DOHH2 (cell line): ENCODE data around the gene TRAF3.

Experiments
- H3F3A ChIP-seq: fragments of 200-600 bp; sonication (generic), shearing (Covaris generic); 2 replicates; pipeline ENCODE4 v1.6.0; 2016; ENCODE audit warnings: antibody characterized with exemption, mild to moderate bottlenecking; ENCODE audit not compliant: control insufficient read depth, insufficient read depth
- H3K27ac ChIP-seq: fragments of 200-600 bp; sonication (generic); 2 replicates; pipeline ENCODE4 v1.5.1; 2014; ENCODE audit warnings: low read depth, mild to moderate bottlenecking, low read length, moderate library complexity
- H3K27me3 ChIP-seq: fragments of 200-600 bp; sonication (generic); 2 replicates; pipeline ENCODE4 v1.6.1; 2014; ENCODE audit warnings: mild to moderate bottlenecking, low read length, mixed read lengths; ENCODE audit not compliant: control insufficient read depth
- H3K36me3 ChIP-seq: fragments of 200-600 bp; sonication (generic); 2 replicates; pipeline ENCODE4 v1.6.1; 2014; ENCODE audit warnings: mild to moderate bottlenecking, low read length, moderate library complexity, mixed read lengths; ENCODE audit not compliant: control insufficient read depth
- H3K4me1 ChIP-seq: fragments of 200-600 bp; sonication (generic); 2 replicates; pipeline ENCODE4 v1.6.1; 2014; ENCODE audit warnings: mild to moderate bottlenecking, low read length, mixed read lengths; ENCODE audit not compliant: control insufficient read depth
- H3K4me2 ChIP-seq: fragments of 200-600 bp; sonication (generic); 2 replicates; pipeline ENCODE4 v1.6.0; 2014; ENCODE audit warnings: mild to moderate bottlenecking, low read length, moderate library complexity
- H3K4me3 ChIP-seq: fragments of 200-600 bp; sonication (generic); 2 replicates; pipeline ENCODE4 v1.5.1; 2014; ENCODE audit warnings: mild to moderate bottlenecking, low read length, mixed read lengths
- H3K79me2 ChIP-seq: fragments of 200-600 bp; sonication (generic); 2 replicates; pipeline ENCODE4 v1.6.1; 2014; ENCODE audit warnings: mild to moderate bottlenecking, low read length, mixed read lengths; ENCODE audit not compliant: control insufficient read depth
- H3K9me2 ChIP-seq: fragments of 200-600 bp; sonication (generic); replicated peaks from 2 replicates; pipeline ENCODE4 v1.6.1; 2014; ENCODE audit warnings: mild to moderate bottlenecking, low read length, mixed read lengths; ENCODE audit not compliant: control insufficient read depth
- H3K9me3 ChIP-seq: fragments of 200-600 bp; sonication (generic); 2 replicates; pipeline ENCODE4 v1.6.1; 2014; ENCODE audit warnings: antibody characterized with exemption, low read length, mixed read lengths; ENCODE audit not compliant: control insufficient read depth, insufficient read depth
- H4K20me1 ChIP-seq: fragments of 200-600 bp; sonication (generic); 2 replicates; pipeline ENCODE4 v1.6.0; 2014; ENCODE audit warnings: low read depth, mild to moderate bottlenecking, antibody characterized with exemption, low read length, moderate library complexity; ENCODE audit not compliant: control insufficient read depth, insufficient read depth
- EZH2phosphoT487 ChIP-seq: fragments of 200-600 bp; sonication (generic); IDR thresholded peaks from 2 replicates; pipeline ENCODE4 v1.6.1; 2017; ENCODE audit warnings: borderline replicate concordance, mild to moderate bottlenecking, antibody characterized with exemption, low read length, moderate library complexity, mixed read lengths
- TF ChIP-seq, protein P1 (sequence below): fragments of 200-600 bp; sonication (generic); IDR thresholded peaks from one replicate; pipeline ENCODE4 v1.5.1; 2014; ENCODE audit warnings: antibody characterized with exemption, mild to moderate bottlenecking, low read depth, low read length; ENCODE audit not compliant: poor library complexity, severe bottlenecking

TRAF3 gene

GRCh38 chr14:102927346-102927877 lies 150.2 kb downstream of the TRAF3 start:
- Histone ChIP-seq H3K4me2 (peak overlapping the region; percentile 78), H4K20me1 (no peaks in the 10 kb centered on the region; the same call in 1 of the 2 replicates), H3K4me1 (peaks cover 57% of the 10 kb centered on the region), H3K27me3 (peaks cover 20% of the 10 kb centered on the region), H3K9me3 (no peaks in the 10 kb centered on the region), H3K27ac (no peak overlapping the region), H3K9me2 (no peaks in the 10 kb centered on the region), H3K79me2 (peaks cover 24% of the 10 kb centered on the region), H3K36me3 (peaks cover 14% of the 10 kb centered on the region; the same call in 1 of the 2 replicates), H3F3A (peaks cover 3% of the 10 kb centered on the region; the same call in 1 of the 2 replicates), H3K4me3 (peak overlapping the region; percentile 77)
- TF ChIP-seq, protein P1, sequence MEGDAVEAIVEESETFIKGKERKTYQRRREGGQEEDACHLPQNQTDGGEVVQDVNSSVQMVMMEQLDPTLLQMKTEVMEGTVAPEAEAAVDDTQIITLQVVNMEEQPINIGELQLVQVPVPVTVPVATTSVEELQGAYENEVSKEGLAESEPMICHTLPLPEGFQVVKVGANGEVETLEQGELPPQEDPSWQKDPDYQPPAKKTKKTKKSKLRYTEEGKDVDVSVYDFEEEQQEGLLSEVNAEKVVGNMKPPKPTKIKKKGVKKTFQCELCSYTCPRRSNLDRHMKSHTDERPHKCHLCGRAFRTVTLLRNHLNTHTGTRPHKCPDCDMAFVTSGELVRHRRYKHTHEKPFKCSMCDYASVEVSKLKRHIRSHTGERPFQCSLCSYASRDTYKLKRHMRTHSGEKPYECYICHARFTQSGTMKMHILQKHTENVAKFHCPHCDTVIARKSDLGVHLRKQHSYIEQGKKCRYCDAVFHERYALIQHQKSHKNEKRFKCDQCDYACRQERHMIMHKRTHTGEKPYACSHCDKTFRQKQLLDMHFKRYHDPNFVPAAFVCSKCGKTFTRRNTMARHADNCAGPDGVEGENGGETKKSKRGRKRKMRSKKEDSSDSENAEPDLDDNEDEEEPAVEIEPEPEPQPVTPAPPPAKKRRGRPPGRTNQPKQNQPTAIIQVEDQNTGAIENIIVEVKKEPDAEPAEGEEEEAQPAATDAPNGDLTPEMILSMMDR: no peak
- TF ChIP-seq EZH2phosphoT487: no peak

DNA sequence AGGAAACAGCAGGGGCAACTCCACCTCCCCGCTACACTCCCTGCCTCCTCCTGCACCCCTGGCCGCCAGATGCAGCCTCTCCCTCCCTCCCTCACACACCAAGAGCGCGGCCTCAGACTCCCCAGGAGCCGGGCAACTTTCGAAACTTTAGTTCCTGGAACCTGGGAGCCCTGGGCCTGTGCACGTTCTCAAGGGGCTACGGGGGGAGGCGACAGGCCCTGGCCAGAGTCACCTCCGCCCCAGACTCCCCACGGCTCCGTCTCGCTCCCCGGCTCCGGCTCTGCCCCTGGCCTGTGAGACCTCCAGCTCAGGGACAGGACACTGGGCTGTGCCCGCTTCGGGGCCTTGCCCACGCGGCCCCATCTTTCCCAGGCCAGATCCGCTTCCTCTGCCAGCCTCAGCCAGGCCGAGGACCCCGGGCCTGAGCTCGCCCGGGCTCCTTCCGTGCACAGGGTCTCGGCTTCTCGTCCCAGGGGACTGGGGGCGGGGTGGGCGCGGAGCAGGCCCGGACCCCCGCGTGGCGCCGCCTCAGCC lies 150.7 kb downstream of the TRAF3 start:
- peaks cover 14% of the 10 kb centered on the region for H3K27me3 ChIP-seq
- no peak overlapping the region for H3K27ac ChIP-seq

GRCh38 chr14:102928412-102929240 lies 151.4 kb downstream of the TRAF3 start:
- TF ChIP-seq, protein P1: no peak
- TF ChIP-seq EZH2phosphoT487: no peak
- no peaks in the 10 kb centered on the region for H3K9me2 ChIP-seq
- H3K79me2 ChIP-seq: peaks cover 24% of the 10 kb centered on the region
- peak overlapping the region; percentile 77 for H3K4me3 ChIP-seq
- no peaks in the 10 kb centered on the region; the same call in 1 of the 2 replicates for H4K20me1 ChIP-seq
- peaks cover 10% of the 10 kb centered on the region for H3F3A ChIP-seq
- peaks cover 18% of the 10 kb centered on the region for H3K36me3 ChIP-seq
- H3K4me1 ChIP-seq: peaks cover 61% of the 10 kb centered on the region
- peak overlapping the region; percentile 78 for H3K4me2 ChIP-seq
- H3K27me3 ChIP-seq: peaks cover 8% of the 10 kb centered on the region
- H3K27ac ChIP-seq: no peak overlapping the region
- H3K9me3 ChIP-seq: no peaks in the 10 kb centered on the region

More for the DNA sequence above, 150.7 kb downstream of the TRAF3 start:
- no peaks in the 10 kb centered on the region for H3K9me2 ChIP-seq
- no peak for TF ChIP-seq EZH2phosphoT487
- TF ChIP-seq, protein P1: no peak
- peaks cover 56% of the 10 kb centered on the region for H3K4me1 ChIP-seq
- peaks cover 15% of the 10 kb centered on the region for H3K36me3 ChIP-seq
- peak overlapping the region; percentile 77 for H3K4me3 ChIP-seq
- peaks cover 24% of the 10 kb centered on the region for H3K79me2 ChIP-seq
- peak overlapping the region; percentile 78 for H3K4me2 ChIP-seq
- no peaks in the 10 kb centered on the region; the same call in 1 of the 2 replicates for H4K20me1 ChIP-seq
- H3K9me3 ChIP-seq: no peaks in the 10 kb centered on the region
- H3F3A ChIP-seq: peaks cover 3% of the 10 kb centered on the region; the same call in 1 of the 2 replicates
